ENCODE data around the gene GLRA3. TPM values are rescaled to one million over a fixed set of nuclear protein-coding genes. Genes with fewer than 3 reads are reported as not detected.
"Not testable (repeated sequence)": the region's sequence is repeated elsewhere in the genome, so short reads cannot be mapped to it uniquely, and the experiment has no call there.

GLRA3 gene
- total and polyA plus RNA-seq, 5 donors, result not detected

DNA sequence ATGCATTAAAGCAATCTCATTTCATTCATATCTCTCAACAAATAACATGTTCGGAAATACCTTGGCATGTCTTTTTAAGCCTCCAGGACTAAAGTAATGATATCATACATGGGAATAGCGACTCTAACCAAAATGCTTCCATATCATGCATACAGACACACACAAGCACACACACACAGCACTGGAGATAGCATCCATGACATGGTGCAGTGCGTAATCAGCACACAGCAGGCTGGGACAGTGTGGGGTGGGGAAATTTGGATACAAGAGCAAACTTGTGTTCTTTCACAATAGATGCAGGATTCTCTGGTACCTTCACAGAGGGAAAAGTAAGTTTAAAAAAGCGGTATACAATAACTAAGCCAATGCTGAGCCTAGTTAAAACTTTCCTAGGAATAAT lies 174.4 kb downstream of the GLRA3 start:
- Histone ChIP-seq H3K4me1 (ENCODE audit: control insufficient read depth, insufficient read depth, low read length) (no peaks in the 10 kb centered on the region), H3K9me3 (ENCODE audit: control insufficient read depth, low read length) (no peaks in the 10 kb centered on the region), H3K4me3 (ENCODE audit: low read length) (no peak overlapping the region), H3K27ac (ENCODE audit: low read length) (no peak overlapping the region), H3K27me3 (ENCODE audit: control insufficient read depth, insufficient read depth) (no peaks in the 10 kb centered on the region)
- 67% methylated on average over 4 of the region's 4 CpGs for WGBS
- ATAC-seq (no peak), DNase-seq (no peak)
- intact Hi-C loops (cut with DNase I), result no loop called here

DNA sequence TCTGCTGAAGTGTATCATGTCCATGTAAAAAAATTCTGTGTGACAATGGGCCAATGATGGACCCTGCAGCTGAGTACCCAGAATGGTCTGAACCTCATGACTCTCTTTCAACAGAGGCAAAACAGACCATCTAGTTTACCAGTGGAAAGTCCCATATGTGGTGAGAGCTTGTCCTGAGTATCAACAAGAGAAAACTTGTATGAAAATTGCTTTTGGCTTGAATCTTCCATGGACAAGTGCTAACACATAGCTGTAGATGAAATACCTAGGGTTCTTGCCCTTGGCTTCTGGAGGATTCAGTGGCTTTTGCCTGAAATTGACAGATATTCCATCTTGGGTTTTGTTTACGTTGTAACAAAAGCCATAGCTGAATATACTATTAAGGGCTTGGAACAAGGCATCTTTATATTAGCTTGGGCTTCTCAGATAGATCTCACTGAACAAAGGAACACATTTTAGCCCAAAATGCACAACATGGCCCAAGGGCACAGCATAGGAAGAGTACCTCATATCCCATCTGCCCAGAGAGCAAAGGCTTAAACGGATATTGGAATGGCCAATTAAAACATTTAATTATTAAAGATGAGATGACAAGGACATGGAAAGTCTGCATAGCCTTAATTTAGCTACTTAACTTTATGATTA lies 178.2 kb downstream of the GLRA3 start:
- DNase-seq (no peak), ATAC-seq (no peak)
- intact Hi-C loops (cut with DNase I), result no loop called here
- H3K27me3 ChIP-seq (ENCODE audit: control insufficient read depth, insufficient read depth), result no peaks in the 10 kb centered on the region
- no peak overlapping the region for H3K27ac ChIP-seq (ENCODE audit: low read length)
- 77% methylated on average over 2 of the region's 2 CpGs for WGBS
- no peaks in the 10 kb centered on the region for H3K4me1 ChIP-seq (ENCODE audit: control insufficient read depth, insufficient read depth, low read length)
- no peaks in the 10 kb centered on the region for H3K9me3 ChIP-seq (ENCODE audit: control insufficient read depth, low read length)
- H3K4me3 ChIP-seq (ENCODE audit: low read length), result no peak overlapping the region

DNA sequence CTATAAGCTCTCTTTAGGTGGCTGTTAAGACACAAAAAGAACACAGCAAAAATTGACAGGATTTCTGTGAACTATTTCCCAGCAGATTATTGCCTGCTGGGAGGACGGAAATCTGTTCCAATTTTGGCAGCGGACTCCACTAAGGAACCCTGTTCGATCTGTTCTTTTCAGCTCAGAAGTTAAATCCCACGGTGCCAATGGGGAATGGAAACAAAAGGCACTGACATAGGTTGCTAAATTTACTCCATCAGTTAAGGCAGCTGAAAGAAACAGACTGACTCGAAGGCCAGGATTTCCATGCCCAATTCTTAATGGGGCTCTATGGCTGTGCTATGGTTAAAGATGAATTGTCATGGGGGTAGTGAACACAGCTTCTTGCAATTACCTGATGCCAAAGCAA lies 180.2 kb downstream of the GLRA3 start:
- intact Hi-C loops (cut with DNase I), result no loop called here
- no peak overlapping the region for H3K4me3 ChIP-seq (ENCODE audit: low read length)
- ATAC-seq (no peak), DNase-seq (no peak)
- H3K27me3 ChIP-seq (ENCODE audit: control insufficient read depth, insufficient read depth), result no peaks in the 10 kb centered on the region
- no peaks in the 10 kb centered on the region for H3K4me1 ChIP-seq (ENCODE audit: control insufficient read depth, insufficient read depth, low read length)
- 63% methylated on average over 5 of the region's 5 CpGs for WGBS
- no peak overlapping the region for H3K27ac ChIP-seq (ENCODE audit: low read length)
- H3K9me3 ChIP-seq (ENCODE audit: control insufficient read depth, low read length), result no peaks in the 10 kb centered on the region

DNA sequence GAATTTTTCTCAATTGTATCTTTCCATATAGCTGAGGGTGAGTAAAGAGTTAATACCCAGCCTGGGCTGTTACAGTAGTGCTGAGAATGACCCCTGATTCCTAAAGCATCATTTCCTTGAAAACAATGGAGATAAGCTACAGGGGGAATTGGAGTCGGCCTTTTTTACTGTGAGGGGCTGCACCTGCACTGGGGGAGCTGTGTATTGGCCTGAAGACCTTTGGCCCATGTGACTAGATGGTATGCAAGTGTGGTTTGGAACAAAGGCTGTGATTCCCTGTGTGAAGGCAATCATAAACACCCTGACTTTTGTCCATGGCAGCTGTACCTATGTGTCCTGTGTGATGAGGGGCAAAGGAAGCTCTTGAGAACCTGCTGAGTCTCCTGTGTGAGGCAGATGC lies 182.7 kb downstream of the GLRA3 start:
- DNase-seq, result no peak
- H3K9me3 ChIP-seq (ENCODE audit: control insufficient read depth, low read length), result no peaks in the 10 kb centered on the region
- ATAC-seq, result no peak
- H3K27me3 ChIP-seq (ENCODE audit: control insufficient read depth, insufficient read depth), result no peaks in the 10 kb centered on the region
- H3K27ac ChIP-seq (ENCODE audit: low read length), result no peak overlapping the region
- H3K4me3 ChIP-seq (ENCODE audit: low read length), result no peak overlapping the region
- H3K4me1 ChIP-seq (ENCODE audit: control insufficient read depth, insufficient read depth, low read length), result no peaks in the 10 kb centered on the region
- 23% methylated on average over 1 of the region's 1 CpG for WGBS
- intact Hi-C loops (cut with DNase I), result no loop called here

DNA sequence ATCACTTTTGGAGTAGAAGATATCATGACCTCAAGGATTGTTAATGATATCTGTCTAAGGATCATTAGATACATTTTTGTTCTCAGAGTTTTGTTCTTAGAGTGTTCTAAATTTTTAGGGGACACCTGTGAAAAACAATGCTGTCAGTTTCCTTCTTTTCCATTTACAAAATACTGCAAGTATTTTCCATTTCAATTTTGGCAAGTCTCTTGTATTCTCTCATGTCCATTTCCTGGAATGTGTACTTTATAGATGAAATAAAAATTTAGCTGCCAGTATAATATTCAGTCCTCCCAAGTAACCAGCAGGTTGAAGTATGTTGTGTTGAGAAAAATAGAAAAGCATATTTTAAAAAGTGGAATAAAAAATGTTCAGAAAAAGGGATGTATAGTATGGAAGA lies 188.9 kb downstream of the GLRA3 start:
- Histone ChIP-seq H3K27me3 (ENCODE audit: control insufficient read depth, insufficient read depth) (no peaks in the 10 kb centered on the region), H3K9me3 (ENCODE audit: control insufficient read depth, low read length) (no peaks in the 10 kb centered on the region), H3K4me3 (ENCODE audit: low read length) (no peak overlapping the region), H3K4me1 (ENCODE audit: control insufficient read depth, insufficient read depth, low read length) (no peaks in the 10 kb centered on the region), H3K27ac (ENCODE audit: low read length) (no peak overlapping the region)
- DNase-seq, result no peak
- ATAC-seq, result no peak
- intact Hi-C loops (cut with DNase I), result no loop called here

DNA sequence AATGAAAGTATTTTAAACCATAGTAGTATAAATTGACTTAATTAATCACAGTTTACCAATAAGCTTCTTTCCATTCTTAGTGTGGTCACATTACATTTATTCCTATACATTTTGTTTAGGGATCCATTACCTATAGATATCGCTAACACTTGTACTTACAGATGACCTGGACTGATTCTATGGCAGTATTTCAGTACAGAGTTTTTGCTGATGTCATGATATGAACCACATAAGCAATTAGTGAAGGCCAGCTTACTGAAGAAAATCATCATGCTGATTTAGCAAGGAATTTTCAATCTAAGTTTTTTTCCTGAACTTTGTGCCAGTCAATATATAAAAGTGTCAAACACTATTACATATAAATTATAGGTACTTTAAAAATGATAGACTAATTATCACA lies 193.3 kb downstream of the GLRA3 start:
- H3K27ac ChIP-seq (ENCODE audit: low read length), result no peak overlapping the region
- no peaks in the 10 kb centered on the region for H3K4me1 ChIP-seq (ENCODE audit: control insufficient read depth, insufficient read depth, low read length)
- no peaks in the 10 kb centered on the region for H3K9me3 ChIP-seq (ENCODE audit: control insufficient read depth, low read length)
- ATAC-seq (no peak), DNase-seq (no peak)
- H3K4me3 ChIP-seq (ENCODE audit: low read length), result no peak overlapping the region
- intact Hi-C loops (cut with DNase I), result loop anchor here in 1 of 4 donors (5.0 kb wide), 1 partner anchor 263 kb away; no protein-coding TSS in a partner anchor
- H3K27me3 ChIP-seq (ENCODE audit: control insufficient read depth, insufficient read depth), result no peaks in the 10 kb centered on the region
- 97% methylated on average over 1 of the region's 1 CpG for WGBS

DNA sequence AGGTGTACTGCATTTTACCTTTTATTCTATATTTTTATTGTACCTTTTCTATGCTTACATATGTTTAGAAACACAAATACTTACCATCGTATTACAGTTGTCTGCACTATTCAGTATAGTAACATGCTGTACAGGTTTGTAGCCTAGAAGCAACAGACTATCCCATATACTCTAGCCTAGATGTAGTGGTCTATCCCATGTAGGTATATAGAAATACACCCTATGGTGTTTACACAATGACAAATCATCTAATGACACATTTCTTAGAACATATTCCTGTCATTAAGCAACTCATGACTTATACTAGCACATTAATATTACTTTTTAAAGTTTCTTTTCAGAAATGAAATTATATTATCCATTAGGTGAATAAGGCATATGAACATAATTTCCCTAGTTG lies 195.6 kb downstream of the GLRA3 start:
- intact Hi-C loops (cut with DNase I), result loop anchor here (5.0 kb wide), 2 partner anchors 266 to 271 kb away; no protein-coding TSS in a partner anchor
- H3K4me3 ChIP-seq (ENCODE audit: low read length), result no peak overlapping the region
- H3K27ac ChIP-seq (ENCODE audit: low read length), result no peak overlapping the region
- H3K27me3 ChIP-seq (ENCODE audit: control insufficient read depth, insufficient read depth), result no peaks in the 10 kb centered on the region
- 89% methylated on average over 1 of the region's 1 CpG for WGBS
- ATAC-seq (no peak), DNase-seq (no peak)
- no peaks in the 10 kb centered on the region for H3K9me3 ChIP-seq (ENCODE audit: control insufficient read depth, low read length)
- H3K4me1 ChIP-seq (ENCODE audit: control insufficient read depth, insufficient read depth, low read length), result no peaks in the 10 kb centered on the region

DNA sequence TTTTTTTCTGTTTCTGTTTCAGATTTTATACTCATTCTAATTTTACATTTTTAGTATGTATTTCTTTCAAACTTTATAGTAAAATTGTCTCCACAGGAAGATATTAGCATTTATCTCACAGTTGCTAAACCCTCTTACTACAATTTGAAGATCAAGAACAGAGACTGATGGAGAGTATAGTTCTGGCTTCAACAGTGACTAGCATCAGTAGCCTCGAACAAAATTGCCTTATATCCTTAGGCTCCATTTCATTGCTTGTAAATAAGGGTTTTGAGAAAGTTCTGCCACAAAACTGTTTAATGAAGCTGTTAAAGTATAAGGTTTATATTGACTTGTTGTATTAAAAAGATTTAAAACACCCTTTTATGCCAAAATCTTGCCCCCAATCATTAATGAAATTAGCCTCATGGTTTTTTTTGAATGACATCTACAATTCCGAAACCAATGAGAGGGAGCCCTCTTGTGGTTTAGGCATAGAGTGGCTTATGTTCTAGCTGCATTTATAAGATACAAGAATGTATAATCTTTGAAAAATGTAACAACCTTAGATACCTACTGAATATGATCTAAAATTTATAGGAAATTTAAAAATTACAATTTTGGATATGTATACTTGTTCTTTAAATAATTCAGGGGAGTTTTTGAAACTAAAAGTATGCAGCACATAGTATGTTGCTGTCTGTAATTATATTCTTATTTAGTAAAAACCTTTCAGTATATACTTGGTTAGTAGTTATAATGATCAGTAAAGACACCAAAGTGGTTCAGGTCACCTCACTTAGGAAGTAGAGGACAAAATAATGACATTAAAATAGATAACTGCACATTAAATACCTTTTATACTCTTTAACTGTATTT lies 196.9 kb downstream of the GLRA3 start:
- DNase-seq (no peak), ATAC-seq (no peak)
- Histone ChIP-seq H3K4me1 (ENCODE audit: control insufficient read depth, insufficient read depth, low read length) (no peaks in the 10 kb centered on the region), H3K4me3 (ENCODE audit: low read length) (no peak overlapping the region), H3K9me3 (ENCODE audit: control insufficient read depth, low read length) (no peaks in the 10 kb centered on the region), H3K27me3 (ENCODE audit: control insufficient read depth, insufficient read depth) (no peaks in the 10 kb centered on the region), H3K27ac (ENCODE audit: low read length) (no peak overlapping the region)
- WGBS, result 36% methylated on average over 2 of the region's 2 CpGs
- intact Hi-C loops (cut with DNase I), result loop anchor here (5.0 kb wide), 2 partner anchors 265 to 270 kb away; no protein-coding TSS in a partner anchor

DNA sequence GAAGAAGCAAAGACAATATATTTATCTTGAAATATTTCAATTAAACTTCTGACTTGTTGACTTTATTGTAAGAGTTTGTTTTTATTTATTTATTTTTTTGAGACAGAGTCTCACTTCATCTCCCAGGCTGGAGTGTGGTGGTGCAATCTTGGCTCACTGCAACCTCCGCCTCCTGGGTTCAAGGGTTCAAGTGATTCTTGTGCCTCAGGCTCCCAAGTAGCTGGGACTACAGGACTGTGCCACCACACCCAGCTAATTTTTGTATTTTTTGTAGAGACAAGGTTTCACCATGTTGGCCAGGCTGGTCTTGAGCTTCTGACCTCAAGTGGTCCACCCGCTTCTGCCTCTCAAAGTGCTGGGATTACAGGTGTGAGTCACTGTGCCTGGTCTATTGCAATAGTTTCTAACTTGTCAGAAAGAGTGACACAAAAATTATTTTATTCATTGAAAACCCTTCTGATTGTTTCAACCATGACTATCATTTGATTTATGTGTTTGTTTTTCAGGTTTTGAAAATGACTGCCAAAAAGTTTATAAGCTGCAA lies 199.1 kb downstream of the GLRA3 start:
- intact Hi-C loops (cut with DNase I), result loop anchor here (5.0 kb wide), 2 partner anchors 263 to 268 kb away; no protein-coding TSS in a partner anchor
- 93% methylated on average over 2 of the region's 2 CpGs for WGBS
- H3K27ac ChIP-seq (ENCODE audit: low read length); H3K4me1 ChIP-seq (ENCODE audit: control insufficient read depth, insufficient read depth, low read length); H3K27me3 ChIP-seq (ENCODE audit: control insufficient read depth, insufficient read depth); DNase-seq; H3K9me3 ChIP-seq (ENCODE audit: control insufficient read depth, low read length); H3K4me3 ChIP-seq (ENCODE audit: low read length); ATAC-seq: not testable (repeated sequence)

DNA sequence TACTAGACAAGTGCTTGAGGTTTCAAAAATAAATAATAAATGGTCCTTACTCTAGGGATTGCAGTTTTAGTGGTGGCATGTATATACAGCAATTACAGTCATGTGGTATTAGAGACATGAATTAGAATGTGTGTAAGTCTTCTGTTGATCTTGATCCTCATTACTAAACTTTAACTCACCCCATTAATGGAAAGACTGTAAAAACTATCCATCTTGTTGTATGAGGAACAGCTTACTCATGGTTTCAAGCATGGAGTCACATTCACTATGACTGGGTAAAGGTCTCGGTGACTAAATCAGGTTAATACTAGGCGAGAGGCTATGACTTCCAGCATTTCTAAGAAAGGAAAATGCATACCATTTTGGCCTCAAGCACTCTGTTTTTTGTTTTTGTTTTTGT lies 199.8 kb downstream of the GLRA3 start:
- WGBS, result 93% methylated on average over 2 of the region's 2 CpGs

DNA sequence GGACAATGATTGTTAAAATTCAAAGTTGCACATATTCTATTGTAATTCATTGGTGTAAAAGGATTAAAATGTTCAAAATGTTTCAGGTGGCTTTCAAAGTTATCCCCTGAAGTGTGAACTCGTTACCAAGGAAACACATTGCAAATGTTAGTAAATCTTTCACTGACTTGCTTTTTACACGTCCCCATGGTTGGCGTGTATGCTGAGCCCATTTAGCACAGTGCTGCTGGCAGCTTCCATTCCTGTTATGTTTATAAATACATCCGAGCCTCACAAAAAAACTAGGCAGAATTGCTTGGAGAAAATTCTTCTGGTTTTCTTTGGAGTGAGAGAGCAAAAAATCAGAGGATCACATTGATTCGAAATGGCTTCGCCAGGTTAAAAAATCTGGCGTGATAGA lies 200.9 kb downstream of the GLRA3 start:
- intact Hi-C loops (cut with DNase I), result no loop called here
- Histone ChIP-seq H3K27ac (ENCODE audit: low read length) (no peak overlapping the region), H3K27me3 (ENCODE audit: control insufficient read depth, insufficient read depth) (no peaks in the 10 kb centered on the region), H3K9me3 (ENCODE audit: control insufficient read depth, low read length) (no peaks in the 10 kb centered on the region), H3K4me3 (ENCODE audit: low read length) (no peak overlapping the region), H3K4me1 (ENCODE audit: control insufficient read depth, insufficient read depth, low read length) (no peaks in the 10 kb centered on the region)
- DNase-seq (no peak), ATAC-seq (no peak)
- WGBS, result 75% methylated on average over 7 of the region's 7 CpGs

More for the DNA sequence above, 199.8 kb downstream of the GLRA3 start:
- ATAC-seq (no peak), DNase-seq (no peak)
- Histone ChIP-seq H3K27ac (ENCODE audit: low read length) (no peak overlapping the region), H3K4me3 (ENCODE audit: low read length) (no peak overlapping the region), H3K9me3 (ENCODE audit: control insufficient read depth, low read length) (no peaks in the 10 kb centered on the region), H3K27me3 (ENCODE audit: control insufficient read depth, insufficient read depth) (no peaks in the 10 kb centered on the region), H3K4me1 (ENCODE audit: control insufficient read depth, insufficient read depth, low read length) (no peaks in the 10 kb centered on the region)
- intact Hi-C loops (cut with DNase I), result no loop called here

All from right cardiac atrium (tissue), 5 donors.